Neuronal stem cell (in vitro differentiated cells): ENCODE measurements around the gene TULP3.

Experiments used
- DNase-seq: peaks from one replicate; pipeline ENCODE4 v3.0.0-alpha.2; 2013; ENCODE audit warnings: low spot score
- H2AFZ ChIP-seq: one replicate; pipeline ENCODE4 v1.6.1; 2013; ENCODE audit warnings: mild to moderate bottlenecking, low read length, inconsistent platforms
- H2AK5ac ChIP-seq: 2 replicates; pipeline ENCODE4 v1.6.1; 2013; ENCODE audit warnings: low read depth, mild to moderate bottlenecking, inconsistent platforms, low read length, moderate library complexity, mixed read lengths
- H2BK120ac ChIP-seq: 2 replicates; pipeline ENCODE4 v1.6.1; 2013; ENCODE audit warnings: low read depth, mild to moderate bottlenecking, inconsistent platforms, low read length, moderate library complexity, mixed read lengths
- H2BK12ac ChIP-seq: one replicate; pipeline ENCODE4 v1.6.1; 2013; ENCODE audit warnings: low read length, inconsistent platforms
- H2BK15ac ChIP-seq: 2 replicates; pipeline ENCODE4 v1.6.1; 2013; ENCODE audit warnings: mild to moderate bottlenecking, low read length, inconsistent platforms, mixed read lengths
- H2BK5ac ChIP-seq: one replicate; pipeline ENCODE4 v1.6.1; 2013; ENCODE audit warnings: inconsistent platforms, mild to moderate bottlenecking, low read length, moderate library complexity
- H3K14ac ChIP-seq: one replicate; pipeline ENCODE4 v1.6.1; 2013; ENCODE audit warnings: low read length, inconsistent platforms
- H3K18ac ChIP-seq: 2 replicates; pipeline ENCODE4 v1.6.1; 2013; ENCODE audit warnings: low read length, inconsistent platforms
- H3K23ac ChIP-seq: 2 replicates; pipeline ENCODE4 v1.6.1; 2013; ENCODE audit warnings: low read depth, mild to moderate bottlenecking, mixed read lengths, low read length, inconsistent platforms; ENCODE audit not compliant: poor library complexity
- H3K27ac ChIP-seq: replicated peaks from 3 replicates; pipeline ENCODE4 v1.5.1; 2013; ENCODE audit warnings: low read length, inconsistent platforms
- H3K27me3 ChIP-seq, 3 experiments: 2 replicates each; pipeline ENCODE4 v1.6.1; 2013; ENCODE audit warnings: low read length in 3 of 3, mild to moderate bottlenecking in 2 of 3, inconsistent platforms in 1 of 3, low read depth in 1 of 3, mixed read lengths in 1 of 3, moderate library complexity in 1 of 3; ENCODE audit not compliant: control insufficient read depth in 3 of 3, insufficient read depth in 3 of 3
- H3K36me3 ChIP-seq, 2 donors: replicated peaks in 1 of 2; 2 replicates each; pipeline ENCODE4 v1.6.1; 2013; ENCODE audit warnings: low read length in 2 of 2; ENCODE audit not compliant: control insufficient read depth in 2 of 2, insufficient read depth in 2 of 2
- H3K4ac ChIP-seq: 2 replicates; pipeline ENCODE4 v1.6.1; 2013; ENCODE audit warnings: inconsistent platforms, mild to moderate bottlenecking, low read length, moderate library complexity
- H3K4me1 ChIP-seq, 2 donors: 1 replicate in 1 of 2; 2 replicates in 1 of 2; pipeline ENCODE4 v1.6.1; 2013; ENCODE audit warnings: low read length in 2 of 2, low read depth in 1 of 2; ENCODE audit not compliant: control insufficient read depth in 2 of 2, insufficient read depth in 1 of 2
- H3K4me2 ChIP-seq: one replicate; pipeline ENCODE4 v1.6.1; 2013; ENCODE audit warnings: mild to moderate bottlenecking, low read length, inconsistent platforms; ENCODE audit not compliant: insufficient read depth, poor library complexity, severe bottlenecking
- H3K4me3 ChIP-seq, 2 donors: 2 replicates each; pipeline ENCODE4 v1.5.1; 2013; ENCODE audit warnings: low read length in 2 of 2, mild to moderate bottlenecking in 2 of 2, inconsistent platforms in 1 of 2, moderate library complexity in 1 of 2
- H3K79me1 ChIP-seq: one replicate; pipeline ENCODE4 v1.6.1; 2013; ENCODE audit warnings: low read depth, mild to moderate bottlenecking, inconsistent platforms, low read length, moderate library complexity
- H3K9ac ChIP-seq: one replicate; pipeline ENCODE4 v1.6.1; 2013; ENCODE audit warnings: mild to moderate bottlenecking, low read depth, low read length, inconsistent platforms; ENCODE audit not compliant: poor library complexity
- H3K9me3 ChIP-seq, 2 donors: replicated peaks in 1 of 2; 2 replicates each; pipeline versions ENCODE3 to v1.6.1; 2013; ENCODE audit warnings: low read length in 2 of 2, mild to moderate bottlenecking in 2 of 2, inconsistent platforms in 1 of 2, low read depth in 1 of 2, mixed read lengths in 1 of 2, moderate library complexity in 1 of 2; ENCODE audit not compliant: control insufficient read depth in 2 of 2, insufficient read depth in 1 of 2
- H4K8ac ChIP-seq: one replicate; pipeline ENCODE4 v1.6.1; 2013; ENCODE audit warnings: low read depth, mild to moderate bottlenecking, inconsistent platforms, low read length, moderate library complexity
- H4K91ac ChIP-seq: one replicate; pipeline ENCODE4 v1.6.1; 2013; ENCODE audit warnings: low read length, low read depth, mild to moderate bottlenecking, inconsistent platforms; ENCODE audit not compliant: poor library complexity
- WGBS, 2 donors: extraction: QIAGEN DNeasy Blood & Tissue Kit; methylation state at CpG; one replicate each; pipeline ENCODE4 v1.1.7; 2013; ENCODE audit warnings: missing lambda C conversion rate in 2 of 2, mixed read lengths in 1 of 2; ENCODE audit not compliant: insufficient read length in 2 of 2, insufficient replicate concordance in 1 of 2; ENCODE audit errors: extremely low coverage in 2 of 2; 5-methylcytosine and 5-hydroxymethylcytosine counted together

TULP3 gene

DNA sequence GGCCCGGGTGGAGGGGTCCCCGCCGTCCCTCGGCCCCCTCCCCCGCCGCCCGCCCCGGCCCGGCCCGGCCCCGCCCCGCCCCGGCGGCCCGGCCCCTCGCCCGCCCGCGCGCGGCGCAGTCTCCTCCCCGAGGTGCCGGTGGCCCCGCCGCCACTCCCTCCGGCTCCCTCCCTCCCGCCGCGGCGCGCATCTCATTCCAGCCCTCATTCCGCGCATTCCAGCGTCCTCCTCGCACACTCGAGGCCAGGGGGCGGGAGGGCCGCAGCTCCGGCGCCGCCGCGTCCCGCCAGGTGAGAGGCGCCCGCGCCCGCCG lies 68.5 kb downstream of the TULP3 start, which contains the start of gene TEAD4:
TEAD4 (plus strand) TSS at position 206 of the 313 bp plus-strand sequence.
- no peak within 1 kb of the TSS for H4K8ac ChIP-seq
- peak within 1 kb of the TSS; percentile 91 for H3K4me2 ChIP-seq
- H3K27me3 ChIP-seq: peaks cover 0 to 9% (median 0%) of the 10 kb centered on the region in 3 experiments
- peaks cover 7% of the 10 kb centered on the region for H3K79me1 ChIP-seq
- peak within 1 kb of the TSS; percentile 85 for H2BK120ac ChIP-seq
- H2AK5ac ChIP-seq: peak within 1 kb of the TSS; percentile 59
- no peaks in the 10 kb centered on the region for H3K36me3 ChIP-seq
- peak within 1 kb of the TSS; percentile 88 for H3K4me3 ChIP-seq
- peak within 1 kb of the TSS; percentile 99 for H2AFZ ChIP-seq
- no peaks in the 10 kb centered on the region for H3K9me3 ChIP-seq
- H2BK15ac ChIP-seq: peak within 1 kb of the TSS; percentile 71
- peak within 1 kb of the TSS; percentile 91 for H3K9ac ChIP-seq
- peak within 1 kb of the TSS; percentile 99 for H3K18ac ChIP-seq
- peak within 1 kb of the TSS; percentile 33 for H2BK5ac ChIP-seq
- H3K4me1 ChIP-seq: peaks cover 25 to 28% of the 10 kb centered on the region in 2 donors
- peak within 1 kb of the TSS; percentile 97 for H2BK12ac ChIP-seq
- H3K14ac ChIP-seq: peak within 1 kb of the TSS; percentile 95
- peak within 1 kb of the TSS; percentile 92 for H3K23ac ChIP-seq
- H3K4ac ChIP-seq: peak within 1 kb of the TSS; percentile 86
- peak; percentile 87 for DNase-seq
- H4K91ac ChIP-seq: no peak within 1 kb of the TSS
- WGBS, 2 donors: no CpG with 5 or more reads among the region's 50 CpGs
- peak within 1 kb of the TSS; percentile 88 for H3K27ac ChIP-seq

DNA sequence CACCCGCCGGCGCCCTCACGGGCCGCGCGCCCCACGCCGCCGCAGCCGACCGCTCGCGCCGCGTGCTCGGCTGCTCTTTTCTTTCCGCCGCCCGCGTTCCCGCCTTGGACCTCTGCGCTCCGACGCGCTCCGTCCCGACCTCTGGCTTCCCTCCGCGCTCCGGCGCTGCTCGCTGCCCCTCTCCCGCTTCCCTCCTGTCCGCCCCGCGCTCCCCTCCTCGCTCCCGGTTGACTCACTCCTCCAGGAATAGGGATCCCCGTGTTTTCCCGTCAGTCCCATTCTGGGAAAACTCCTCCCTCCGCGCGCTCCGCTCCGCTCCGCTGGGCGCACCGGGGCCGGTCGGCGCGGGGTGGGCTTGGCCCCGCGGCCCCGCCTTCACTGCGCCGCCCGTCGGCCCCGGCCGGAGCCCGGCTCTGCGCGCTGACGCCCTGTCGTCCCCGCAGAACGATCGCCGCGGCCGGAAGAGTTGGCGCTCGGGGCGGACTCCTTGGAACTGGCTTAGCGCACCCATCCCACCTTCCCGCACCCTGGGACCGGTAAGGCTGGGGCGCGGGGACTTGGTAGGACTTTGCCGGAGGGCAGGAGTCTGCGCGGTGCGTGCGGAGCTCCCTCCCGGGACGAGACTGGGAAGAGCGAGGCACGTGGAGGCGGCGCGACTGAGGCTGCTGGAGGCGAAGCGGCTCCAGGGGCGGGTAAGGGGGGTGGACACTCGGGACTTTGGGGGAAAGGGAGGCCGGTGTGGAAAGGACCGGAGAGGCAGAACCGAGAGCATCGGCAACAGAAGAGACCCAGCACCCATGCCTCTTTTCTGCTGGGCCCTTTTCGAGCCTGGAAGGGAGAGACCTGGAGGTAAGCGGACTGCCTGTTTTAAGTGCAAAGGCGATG lies 69.1 kb downstream of the TULP3 start:
- peak overlapping the region; percentile 97 for H2BK12ac ChIP-seq
- peaks cover 0 to 9% (median 0%) of the 10 kb centered on the region in 3 experiments for H3K27me3 ChIP-seq
- no peaks in the 10 kb centered on the region for H3K9me3 ChIP-seq
- peak overlapping the region; percentile 33 for H2BK5ac ChIP-seq
- H4K91ac ChIP-seq: no peak overlapping the region
- H3K4ac ChIP-seq: peak overlapping the region; percentile 86
- WGBS, 2 donors: no CpG with 5 or more reads among the region's 104 CpGs
- H4K8ac ChIP-seq: no peak overlapping the region
- H2BK120ac ChIP-seq: peak overlapping the region; percentile 85
- H3K14ac ChIP-seq: peak overlapping the region; percentile 95
- peaks cover 0 to 2% of the 10 kb centered on the region in 2 donors for H3K36me3 ChIP-seq
- H3K23ac ChIP-seq: peak overlapping the region; percentile 92
- peaks cover 26 to 28% of the 10 kb centered on the region in 2 donors for H3K4me1 ChIP-seq
- peak; percentile 48 for DNase-seq
- peak overlapping the region; percentile 99 for H3K18ac ChIP-seq
- H3K79me1 ChIP-seq: peaks cover 8% of the 10 kb centered on the region
- peak overlapping the region; percentile 99 for H2AFZ ChIP-seq
- H2BK15ac ChIP-seq: peak overlapping the region; percentile 71
- H3K4me3 ChIP-seq: peak overlapping the region; percentile 88
- peak overlapping the region; percentile 88 for H3K27ac ChIP-seq
- peak overlapping the region; percentile 59 for H2AK5ac ChIP-seq
- H3K4me2 ChIP-seq: peak overlapping the region; percentile 91
- peak overlapping the region; percentile 91 for H3K9ac ChIP-seq

- H3K9ac ChIP-seq: peak overlapping the region; percentile 65
- no peak overlapping the region for H2BK5ac ChIP-seq
- H2BK120ac ChIP-seq: no peak overlapping the region
- peaks cover 0 to 9% (median 0%) of the 10 kb centered on the region in 3 experiments for H3K27me3 ChIP-seq
- peaks cover 26 to 28% of the 10 kb centered on the region in 2 donors for H3K4me1 ChIP-seq
- peaks cover 8% of the 10 kb centered on the region for H3K79me1 ChIP-seq
- no peak overlapping the region for H3K23ac ChIP-seq
- H3K27ac ChIP-seq: no peak overlapping the region
- H3K4me3 ChIP-seq: peak overlapping the region; percentile 88
- H3K14ac ChIP-seq: no peak overlapping the region
- no peak overlapping the region for H4K91ac ChIP-seq
- H2BK12ac ChIP-seq: no peak overlapping the region
- H4K8ac ChIP-seq: no peak overlapping the region
- H2AFZ ChIP-seq: peak overlapping the region; percentile 99
- WGBS, 2 donors: no CpG with 5 or more reads among the region's 18 CpGs
- H2AK5ac ChIP-seq: peak overlapping the region; percentile 59
- peaks cover 0 to 6% of the 10 kb centered on the region in 2 donors for H3K36me3 ChIP-seq
- H3K4ac ChIP-seq: no peak overlapping the region
- H3K9me3 ChIP-seq: no peaks in the 10 kb centered on the region
- peak; percentile 20 for DNase-seq
- H3K18ac ChIP-seq: peak overlapping the region; percentile 4
- peak overlapping the region; percentile 91 for H3K4me2 ChIP-seq
- peak overlapping the region; percentile 5 for H2BK15ac ChIP-seq
Measured at GRCh38 chr12:2960390-2960956, 69.8 kb downstream of the TULP3 start.
